GM18519 (cell line): ENCODE measurements around the gene TNFRSF19.

Experiments
- ATAC-seq: cut with Tn5 transposase; IDR thresholded peaks from one replicate; pipeline ENCODE4 v1.9.1; 2021; ENCODE audit warnings: mild to moderate bottlenecking, moderate library complexity; ENCODE audit not compliant: unreplicated experiment, low FRiP score

The TNFRSF19 gene

DNA sequence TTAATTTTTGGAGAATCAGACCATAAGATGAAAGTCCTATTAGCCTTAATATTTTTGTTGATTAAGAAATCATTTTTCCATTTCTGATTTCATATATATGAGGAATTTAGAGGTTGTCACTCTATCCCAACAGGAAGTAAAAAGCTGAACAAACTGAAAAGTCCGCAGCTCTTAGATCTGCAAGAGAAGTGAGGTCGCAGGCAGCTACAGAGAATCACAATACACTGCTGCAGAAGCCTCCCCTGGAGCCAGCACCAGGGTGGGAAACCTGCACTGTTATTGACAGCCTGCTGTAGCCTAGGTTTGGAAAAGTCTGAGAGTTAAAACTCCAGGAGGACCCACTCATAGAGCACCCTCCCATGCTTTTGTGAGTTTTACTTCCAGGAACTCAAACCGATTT is 29.9 kb downstream of the TNFRSF19 start:
- no peak for ATAC-seq

DNA sequence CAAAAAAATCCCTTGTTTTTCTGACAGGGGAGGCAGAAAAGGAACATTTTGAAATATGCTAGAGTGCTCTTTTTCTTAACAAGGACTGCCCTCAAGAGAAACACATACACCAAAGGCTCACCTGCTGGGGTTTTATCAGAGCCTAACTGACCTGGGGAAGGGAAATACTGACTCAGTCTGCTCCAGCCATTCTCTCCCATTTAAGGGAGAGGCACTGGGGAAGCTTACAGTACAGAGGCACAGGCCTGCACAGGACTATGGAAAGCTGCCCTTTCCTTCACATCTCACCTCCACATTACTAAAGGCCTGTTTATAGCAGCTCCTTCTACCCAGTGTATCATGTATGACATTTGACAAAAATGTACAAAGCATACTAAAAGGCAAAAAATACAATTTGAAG is 30.3 kb downstream of the TNFRSF19 start:
- no peak for ATAC-seq

DNA sequence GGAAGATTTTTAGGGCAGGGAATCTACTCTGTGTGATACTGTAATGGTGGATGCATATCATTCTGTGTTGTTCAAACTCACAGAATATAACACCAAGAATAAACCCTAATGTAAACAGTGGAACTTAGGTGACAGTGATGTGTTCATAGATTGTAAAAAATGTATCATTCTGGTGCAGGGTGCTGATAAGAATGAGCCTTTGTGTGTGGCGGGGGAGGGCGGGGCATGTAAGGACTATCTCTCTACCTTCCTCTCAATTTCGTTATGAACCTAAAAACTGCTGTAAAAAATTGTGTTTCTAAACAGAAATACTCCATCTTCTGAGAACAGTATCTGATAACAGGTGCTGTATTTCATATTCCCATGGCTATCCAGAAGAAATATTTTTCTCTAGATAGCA is 35.6 kb downstream of the TNFRSF19 start:
- ATAC-seq = no peak

GRCh38 chr13:23608138-23608537 is 37.9 kb downstream of the TNFRSF19 start:
- no peak for ATAC-seq

- ATAC-seq = no peak
Observed at GRCh38 chr13:23608701-23609413, 38.6 kb downstream of the TNFRSF19 start.

GRCh38 chr13:23609414-23609760 is 39.2 kb downstream of the TNFRSF19 start:
- ATAC-seq = no peak

DNA sequence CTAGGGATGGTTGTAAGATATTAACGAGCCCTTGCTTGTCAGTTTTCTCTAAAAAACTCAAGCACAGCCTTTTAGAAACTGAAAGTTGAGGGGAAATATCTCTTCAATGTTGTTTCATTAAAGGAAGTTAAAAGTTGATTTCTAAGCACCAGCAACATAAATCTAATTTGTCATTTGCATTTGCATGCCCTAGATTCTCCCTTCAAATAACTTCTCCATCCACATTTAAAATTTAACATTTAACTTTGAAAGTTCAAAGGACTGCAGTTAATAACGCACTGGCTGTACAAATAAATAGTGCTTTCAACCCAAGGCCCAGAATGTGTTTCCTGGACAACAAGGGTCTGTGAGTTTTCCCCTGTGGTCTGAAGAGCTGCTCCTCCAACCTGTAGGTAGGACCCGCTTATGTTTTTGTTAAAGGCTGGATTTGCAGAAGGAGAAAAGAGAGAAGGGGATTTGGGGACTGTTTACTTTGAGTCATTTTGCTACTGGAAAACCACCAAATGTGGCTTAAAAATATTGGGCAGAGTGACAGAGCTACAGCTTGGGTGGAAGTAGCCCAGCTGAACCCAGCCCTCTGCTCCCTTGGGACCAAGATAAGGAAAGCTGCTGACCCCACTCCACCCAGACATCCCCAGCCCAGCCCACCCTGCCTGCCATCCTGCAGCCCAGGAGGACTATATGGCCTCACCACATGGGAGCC is 39.8 kb downstream of the TNFRSF19 start:
- ATAC-seq = no peak

GRCh38 chr13:23610966-23611491 is 40.8 kb downstream of the TNFRSF19 start:
- ATAC-seq = no peak

- ATAC-seq = no peak
Observed at GRCh38 chr13:23612182-23612581, 42.0 kb downstream of the TNFRSF19 start.

DNA sequence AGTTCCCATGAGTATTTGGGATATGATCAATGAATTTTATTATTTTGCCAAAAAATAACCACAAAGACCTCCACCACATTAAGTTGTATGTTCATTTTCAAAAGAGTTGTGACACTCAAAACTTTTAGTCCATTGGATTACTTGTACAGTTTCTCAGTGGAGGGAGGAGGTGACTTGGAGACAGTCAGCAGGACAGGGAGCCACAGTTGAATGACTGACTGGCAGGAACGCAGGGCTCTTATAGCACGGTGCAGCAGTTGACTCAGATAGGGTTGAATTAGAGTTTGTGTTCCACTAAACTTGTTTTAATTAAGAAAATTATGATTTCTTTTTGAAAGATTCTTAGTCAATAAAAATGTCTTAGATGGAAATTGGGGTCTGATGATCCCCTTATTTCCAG is 42.5 kb downstream of the TNFRSF19 start:
- ATAC-seq = no peak

DNA sequence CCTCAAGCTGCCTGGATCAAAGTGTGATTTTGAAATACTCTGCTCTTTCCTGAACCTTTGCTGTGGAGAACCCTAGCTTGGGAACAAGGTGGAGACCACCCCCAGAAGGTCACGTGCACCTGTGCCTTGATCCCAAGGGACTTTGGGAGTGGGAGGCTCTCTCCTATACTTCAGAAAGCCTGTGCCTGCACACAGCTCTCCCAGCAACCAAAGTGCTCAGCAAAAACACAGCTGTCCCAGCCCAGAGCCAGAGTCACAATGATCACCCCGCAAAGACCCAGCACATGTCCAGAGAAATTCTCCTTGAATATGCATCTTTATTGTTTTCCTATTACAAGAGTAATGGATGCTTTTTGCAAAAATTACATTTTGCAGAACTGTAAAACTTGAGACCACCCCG is 43.4 kb downstream of the TNFRSF19 start:
- no peak for ATAC-seq

GRCh38 chr13:23615395-23616081 is 45.3 kb downstream of the TNFRSF19 start:
- no peak for ATAC-seq

DNA sequence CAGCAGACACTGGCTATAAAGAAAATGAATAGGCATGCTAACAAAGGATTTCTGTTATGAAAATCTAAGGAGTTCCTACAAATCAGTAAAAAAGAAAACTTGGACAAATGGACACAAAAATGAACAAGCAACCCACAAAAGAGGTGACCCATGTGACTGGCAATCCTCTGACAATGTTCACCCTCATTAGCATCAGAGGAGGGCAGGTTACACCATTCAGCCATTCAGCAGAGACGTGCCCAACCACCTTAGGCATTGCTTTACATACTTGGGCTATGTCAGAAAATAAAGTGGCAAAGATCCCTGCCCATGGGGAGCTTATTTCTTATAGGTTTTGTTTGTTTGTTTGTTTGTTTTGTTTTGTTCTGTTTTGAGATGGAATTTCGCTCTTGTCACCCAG is 46.0 kb downstream of the TNFRSF19 start:
- no peak for ATAC-seq

GRCh38 chr13:23617551-23618024 is 47.4 kb downstream of the TNFRSF19 start:
- no peak for ATAC-seq

- no peak for ATAC-seq
Observed at GRCh38 chr13:23618341-23618740, 48.1 kb downstream of the TNFRSF19 start.

DNA sequence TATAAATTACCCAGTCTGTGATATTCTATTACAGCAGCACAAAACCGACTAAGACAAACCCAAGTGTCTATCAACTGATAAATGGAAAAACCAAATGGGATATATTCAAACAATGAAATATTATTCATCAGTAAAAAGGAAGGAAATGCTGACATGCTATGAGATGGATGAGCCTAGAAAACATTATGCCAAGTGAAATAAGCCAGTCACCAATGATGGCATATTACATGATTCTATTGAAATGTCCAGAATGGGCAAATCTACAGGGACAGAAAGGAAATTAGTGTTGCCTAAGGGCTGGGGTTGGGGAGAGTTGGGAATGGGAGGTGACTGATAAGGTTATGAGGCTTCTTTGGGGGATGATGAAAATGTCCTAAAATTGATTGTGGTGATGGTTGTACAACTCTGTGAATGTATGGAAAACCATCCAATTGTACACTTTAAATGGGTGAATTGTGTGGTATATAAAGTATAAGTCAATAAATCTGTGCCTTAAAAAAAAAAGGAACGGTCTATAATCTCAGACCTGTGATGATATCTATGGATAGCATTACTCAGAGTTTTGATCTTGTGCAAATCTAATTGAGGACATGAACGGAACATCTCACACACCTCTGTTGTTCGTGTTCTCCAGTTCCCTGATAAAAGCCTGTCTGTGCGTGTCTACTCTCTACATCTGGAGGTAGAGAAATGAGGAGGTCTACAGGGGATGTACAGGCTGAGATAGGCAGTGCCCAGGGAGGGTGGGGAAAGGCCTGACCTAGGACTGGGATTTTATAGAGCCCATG is 49.0 kb downstream of the TNFRSF19 start:
- ATAC-seq = no peak

- ATAC-seq = no peak
Observed at GRCh38 chr13:23620211-23620610, 50.0 kb downstream of the TNFRSF19 start.

- no peak for ATAC-seq
Observed at GRCh38 chr13:23620613-23621315, 50.6 kb downstream of the TNFRSF19 start.

DNA sequence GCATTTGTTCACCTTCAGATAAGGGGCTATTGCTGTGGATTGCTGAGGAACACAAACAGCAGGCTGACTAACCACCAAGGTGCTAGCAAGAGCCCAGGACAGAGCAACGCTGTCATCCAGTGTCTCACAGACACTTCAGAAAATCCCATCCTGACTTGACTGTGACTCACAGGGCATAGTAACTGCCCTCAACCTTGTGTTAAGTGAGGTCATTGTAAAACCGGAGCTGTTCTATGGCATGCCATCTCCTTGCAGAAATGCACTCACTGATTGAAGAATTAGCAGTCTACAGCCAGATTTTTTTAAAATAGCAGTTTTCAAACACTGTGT is 51.1 kb downstream of the TNFRSF19 start:
- ATAC-seq = no peak

- peak; percentile 79 for ATAC-seq
Observed at GRCh38 chr13:23622985-23623384, 52.8 kb downstream of the TNFRSF19 start.
